Measurements from ENCODE around the gene PPFIA3.

The PPFIA3 gene

GRCh38 chr19:49153167-49153809, 33.9 kb downstream of the PPFIA3 start:
- no peak overlapping the region for H3K9ac ChIP-seq (ENCODE audit: low read length)
- peaks cover 49% of the 10 kb centered on the region for H3K27me3 ChIP-seq (ENCODE audit: control insufficient read depth, insufficient read depth, low read length)
- H3K36me3 ChIP-seq (ENCODE audit: control insufficient read depth, insufficient read depth, low read length), result no peaks in the 10 kb centered on the region
- H3K4me3 ChIP-seq (ENCODE audit: low read depth, low read length), result no peak overlapping the region
- H3K27ac ChIP-seq (ENCODE audit: low read depth, low read length), result no peak overlapping the region
- no peaks in the 10 kb centered on the region for H3K9me3 ChIP-seq (ENCODE audit: control insufficient read depth, insufficient read depth, low read depth, low read length)
- peaks cover 29% of the 10 kb centered on the region for H3K4me1 ChIP-seq (ENCODE audit: control insufficient read depth, insufficient read depth, low read length)

- Histone ChIP-seq H3K36me3 (ENCODE audit: control insufficient read depth, insufficient read depth, low read length) (no peaks in the 10 kb centered on the region), H3K9me3 (ENCODE audit: control insufficient read depth, insufficient read depth, low read depth, low read length) (no peaks in the 10 kb centered on the region), H3K9ac (ENCODE audit: low read length) (no peak overlapping the region), H3K27ac (ENCODE audit: low read depth, low read length) (no peak overlapping the region), H3K4me1 (ENCODE audit: control insufficient read depth, insufficient read depth, low read length) (peaks cover 25% of the 10 kb centered on the region), H3K27me3 (ENCODE audit: control insufficient read depth, insufficient read depth, low read length) (peaks cover 53% of the 10 kb centered on the region), H3K4me3 (ENCODE audit: low read depth, low read length) (no peak overlapping the region)
Observed at GRCh38 chr19:49154279-49154678, 34.9 kb downstream of the PPFIA3 start.

- Histone ChIP-seq H3K27me3 (ENCODE audit: control insufficient read depth, insufficient read depth, low read length) (peaks cover 53% of the 10 kb centered on the region), H3K4me3 (ENCODE audit: low read depth, low read length) (peak within 1 kb of the TSS; percentile 22; the same call in 1 of the 2 replicates), H3K27ac (ENCODE audit: low read depth, low read length) (no peak within 1 kb of the TSS), H3K36me3 (ENCODE audit: control insufficient read depth, insufficient read depth, low read length) (no peaks in the 10 kb centered on the region), H3K9me3 (ENCODE audit: control insufficient read depth, insufficient read depth, low read depth, low read length) (no peaks in the 10 kb centered on the region), H3K9ac (ENCODE audit: low read length) (no peak within 1 kb of the TSS), H3K4me1 (ENCODE audit: control insufficient read depth, insufficient read depth, low read length) (peaks cover 25% of the 10 kb centered on the region)
Observed at GRCh38 chr19:49155005-49155819, 35.9 kb downstream of the PPFIA3 start, which contains the start of gene HRC. Gene HRC (minus strand): TSS chr19:49155396. CDS start chr19:49155237, 159 bp downstream.

GRCh38 chr19:49155820-49156346, 36.5 kb downstream of the PPFIA3 start:
- peak overlapping the region; percentile 22; the same call in 1 of the 2 replicates for H3K4me3 ChIP-seq (ENCODE audit: low read depth, low read length)
- no peak overlapping the region for H3K27ac ChIP-seq (ENCODE audit: low read depth, low read length)
- H3K27me3 ChIP-seq (ENCODE audit: control insufficient read depth, insufficient read depth, low read length), result peaks cover 53% of the 10 kb centered on the region
- peaks cover 25% of the 10 kb centered on the region for H3K4me1 ChIP-seq (ENCODE audit: control insufficient read depth, insufficient read depth, low read length)
- H3K9me3 ChIP-seq (ENCODE audit: control insufficient read depth, insufficient read depth, low read depth, low read length), result no peaks in the 10 kb centered on the region
- H3K9ac ChIP-seq (ENCODE audit: low read length), result no peak overlapping the region
- no peaks in the 10 kb centered on the region for H3K36me3 ChIP-seq (ENCODE audit: control insufficient read depth, insufficient read depth, low read length)

GRCh38 chr19:49157445-49158224, 38.3 kb downstream of the PPFIA3 start, which contains the start of gene TRPM4:
Gene TRPM4 (plus strand): TSS chr19:49157792. CDS start chr19:49157867, 75 bp downstream.
- Histone ChIP-seq H3K9me3 (ENCODE audit: control insufficient read depth, insufficient read depth, low read depth, low read length) (no peaks in the 10 kb centered on the region), H3K27me3 (ENCODE audit: control insufficient read depth, insufficient read depth, low read length) (peaks cover 51% of the 10 kb centered on the region), H3K9ac (ENCODE audit: low read length) (peak within 1 kb of the TSS; percentile 63), H3K4me1 (ENCODE audit: control insufficient read depth, insufficient read depth, low read length) (peaks cover 19% of the 10 kb centered on the region), H3K27ac (ENCODE audit: low read depth, low read length) (no peak within 1 kb of the TSS), H3K36me3 (ENCODE audit: control insufficient read depth, insufficient read depth, low read length) (no peaks in the 10 kb centered on the region), H3K4me3 (ENCODE audit: low read depth, low read length) (peak within 1 kb of the TSS; percentile 93)

GRCh38 chr19:49160450-49161189, 41.3 kb downstream of the PPFIA3 start:
- peaks cover 38% of the 10 kb centered on the region for H3K27me3 ChIP-seq (ENCODE audit: control insufficient read depth, insufficient read depth, low read length)
- no peak overlapping the region for H3K27ac ChIP-seq (ENCODE audit: low read depth, low read length)
- no peak overlapping the region for H3K9ac ChIP-seq (ENCODE audit: low read length)
- no peaks in the 10 kb centered on the region for H3K9me3 ChIP-seq (ENCODE audit: control insufficient read depth, insufficient read depth, low read depth, low read length)
- no peak overlapping the region for H3K4me3 ChIP-seq (ENCODE audit: low read depth, low read length)
- no peaks in the 10 kb centered on the region for H3K36me3 ChIP-seq (ENCODE audit: control insufficient read depth, insufficient read depth, low read length)
- peaks cover 18% of the 10 kb centered on the region for H3K4me1 ChIP-seq (ENCODE audit: control insufficient read depth, insufficient read depth, low read length)

GRCh38 chr19:49161987-49162386, 42.6 kb downstream of the PPFIA3 start:
- Histone ChIP-seq H3K27ac (ENCODE audit: low read depth, low read length) (no peak overlapping the region), H3K9ac (ENCODE audit: low read length) (no peak overlapping the region), H3K4me1 (ENCODE audit: control insufficient read depth, insufficient read depth, low read length) (peaks cover 14% of the 10 kb centered on the region), H3K27me3 (ENCODE audit: control insufficient read depth, insufficient read depth, low read length) (peaks cover 41% of the 10 kb centered on the region), H3K4me3 (ENCODE audit: low read depth, low read length) (no peak overlapping the region), H3K36me3 (ENCODE audit: control insufficient read depth, insufficient read depth, low read length) (no peaks in the 10 kb centered on the region), H3K9me3 (ENCODE audit: control insufficient read depth, insufficient read depth, low read depth, low read length) (no peaks in the 10 kb centered on the region)

- H3K9ac ChIP-seq (ENCODE audit: low read length), result no peak overlapping the region
- peaks cover 26% of the 10 kb centered on the region for H3K27me3 ChIP-seq (ENCODE audit: control insufficient read depth, insufficient read depth, low read length)
- H3K4me1 ChIP-seq (ENCODE audit: control insufficient read depth, insufficient read depth, low read length), result peaks cover 10% of the 10 kb centered on the region
- peak overlapping the region; percentile 50; the same call in 1 of the 2 replicates for H3K4me3 ChIP-seq (ENCODE audit: low read depth, low read length)
- no peaks in the 10 kb centered on the region for H3K9me3 ChIP-seq (ENCODE audit: control insufficient read depth, insufficient read depth, low read depth, low read length)
- H3K27ac ChIP-seq (ENCODE audit: low read depth, low read length), result no peak overlapping the region
- H3K36me3 ChIP-seq (ENCODE audit: control insufficient read depth, insufficient read depth, low read length), result no peaks in the 10 kb centered on the region
Observed at GRCh38 chr19:49165111-49165750, 45.9 kb downstream of the PPFIA3 start.

GRCh38 chr19:49165865-49166301, 46.5 kb downstream of the PPFIA3 start:
- Histone ChIP-seq H3K27me3 (ENCODE audit: control insufficient read depth, insufficient read depth, low read length) (peaks cover 26% of the 10 kb centered on the region), H3K4me1 (ENCODE audit: control insufficient read depth, insufficient read depth, low read length) (peaks cover 10% of the 10 kb centered on the region), H3K4me3 (ENCODE audit: low read depth, low read length) (peak overlapping the region; percentile 50; the same call in 1 of the 2 replicates), H3K27ac (ENCODE audit: low read depth, low read length) (no peak overlapping the region), H3K9me3 (ENCODE audit: control insufficient read depth, insufficient read depth, low read depth, low read length) (no peaks in the 10 kb centered on the region), H3K9ac (ENCODE audit: low read length) (no peak overlapping the region), H3K36me3 (ENCODE audit: control insufficient read depth, insufficient read depth, low read length) (no peaks in the 10 kb centered on the region)

Measured in HUES6 (cell line).